ENCODE results near the gene MDM1. TPM values are rescaled to one million over a fixed set of nuclear protein-coding genes. Genes with fewer than 3 reads are reported as not detected.

Gene MDM1
- total RNA-seq, 2 donors from 2014 or later, result 7.7 to 12.0 TPM

GRCh38 chr12:68368327-68368726, 36.2 kb upstream of the MDM1 start:
- no peaks in the 10 kb centered on the region for H3K27me3 ChIP-seq
- no peak overlapping the region for H3K9ac ChIP-seq (ENCODE audit: low read depth in 2 of 2, low read length in 2 of 2)
- TF ChIP-seq CTCF (IDR thresholded peaks at IDR 0.05), result no peak
- intact Hi-C loops (cut with DNase I), result no loop called here
- H3K4me1 ChIP-seq, result no peaks in the 10 kb centered on the region
- no peak for DNase-seq
- H3K27ac ChIP-seq, result no peak overlapping the region
- H3K9me3 ChIP-seq, result no peaks in the 10 kb centered on the region
- H3K36me3 ChIP-seq, result no peaks in the 10 kb centered on the region
- H3K4me3 ChIP-seq, result no peak overlapping the region

DNA sequence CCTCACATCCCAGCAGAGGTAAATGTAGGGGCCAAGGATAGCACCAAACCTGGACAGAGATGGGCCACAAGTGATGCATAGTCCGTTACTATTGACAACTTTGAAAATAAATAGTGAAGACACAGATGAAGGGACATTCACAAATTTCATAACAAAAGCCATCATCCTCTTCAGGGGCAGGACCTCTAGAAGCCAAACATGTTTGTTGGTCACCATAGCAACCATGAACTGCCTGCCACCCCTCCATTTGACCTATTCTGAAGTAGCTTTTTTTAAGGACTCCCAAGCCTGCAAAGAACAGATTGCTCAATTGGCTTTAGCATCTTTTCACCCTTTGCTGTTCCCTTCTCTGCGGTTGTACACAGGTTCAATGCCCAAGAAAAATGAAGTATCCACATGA, 35.7 kb upstream of the MDM1 start:
- no peak for TF ChIP-seq CTCF (IDR thresholded peaks at IDR 0.05)
- intact Hi-C loops (cut with DNase I), result no loop called here
- Histone ChIP-seq H3K27me3 (no peaks in the 10 kb centered on the region), H3K36me3 (no peaks in the 10 kb centered on the region), H3K4me3 (no peak overlapping the region), H3K27ac (no peak overlapping the region), H3K9me3 (no peaks in the 10 kb centered on the region), H3K4me1 (no peaks in the 10 kb centered on the region), H3K9ac (ENCODE audit: low read depth in 2 of 2, low read length in 2 of 2) (no peak overlapping the region)
- no peak for DNase-seq

DNA sequence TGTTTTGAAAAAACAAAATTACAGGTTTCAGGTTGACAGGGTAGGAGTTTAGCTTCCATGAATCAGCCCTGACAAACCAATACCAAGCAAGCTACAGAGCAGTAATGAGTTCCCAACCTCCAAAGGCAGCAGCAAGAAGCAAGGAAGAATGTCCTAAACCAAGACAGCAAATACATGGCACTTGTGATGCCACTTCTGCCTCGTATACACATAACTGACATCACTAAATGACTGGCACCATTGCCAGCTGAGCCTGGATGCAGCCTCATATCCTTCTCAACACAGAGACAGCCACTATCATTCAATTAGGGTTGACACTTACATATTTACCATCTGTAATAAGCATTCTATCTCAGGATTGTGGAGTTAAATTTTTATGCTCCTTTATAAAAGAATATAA, 35.0 kb upstream of the MDM1 start:
- Histone ChIP-seq H3K4me3 (no peak overlapping the region), H3K9ac (ENCODE audit: low read depth in 2 of 2, low read length in 2 of 2) (no peak overlapping the region), H3K27ac (no peak overlapping the region), H3K36me3 (no peaks in the 10 kb centered on the region), H3K9me3 (no peaks in the 10 kb centered on the region), H3K4me1 (no peaks in the 10 kb centered on the region), H3K27me3 (no peaks in the 10 kb centered on the region)
- intact Hi-C loops (cut with DNase I), result no loop called here
- no peak for DNase-seq
- TF ChIP-seq CTCF (IDR thresholded peaks at IDR 0.05), result no peak

GRCh38 chr12:68364893-68365725, 32.9 kb upstream of the MDM1 start:
- Histone ChIP-seq H3K9me3 (no peaks in the 10 kb centered on the region), H3K27ac (peak overlapping the region; percentile 81), H3K27me3 (no peaks in the 10 kb centered on the region), H3K9ac (ENCODE audit: low read depth in 2 of 2, low read length in 2 of 2) (peak overlapping the region; percentile 64 to 72), H3K4me3 (peak overlapping the region; percentile 19), H3K4me1 (no peaks in the 10 kb centered on the region), H3K36me3 (no peaks in the 10 kb centered on the region)
- DNase-seq, result peak; percentile 92
- intact Hi-C loops (cut with DNase I), result loop anchor here (5.0 kb wide), 1 partner anchor 242 kb away; no protein-coding TSS in a partner anchor
- TF ChIP-seq CTCF (IDR thresholded peaks at IDR 0.05), result no peak

GRCh38 chr12:68364328-68364727, 32.2 kb upstream of the MDM1 start:
- no peak for DNase-seq
- H3K9me3 ChIP-seq, result no peaks in the 10 kb centered on the region
- peak overlapping the region; percentile 81 for H3K27ac ChIP-seq
- H3K36me3 ChIP-seq, result no peaks in the 10 kb centered on the region
- intact Hi-C loops (cut with DNase I), result loop anchor here (5.0 kb wide), 1 partner anchor 243 kb away; no protein-coding TSS in a partner anchor
- no peak for TF ChIP-seq CTCF (IDR thresholded peaks at IDR 0.05)
- no peaks in the 10 kb centered on the region for H3K27me3 ChIP-seq
- no peaks in the 10 kb centered on the region for H3K4me1 ChIP-seq
- H3K4me3 ChIP-seq, result no peak overlapping the region
- H3K9ac ChIP-seq (ENCODE audit: low read depth in 2 of 2, low read length in 2 of 2), result peak overlapping the region; percentile 64 to 72
